Astrocyte of the cerebellum (primary cell): ENCODE results near the gene PRAC1.

ENCODE experiments used
- DNase-seq: peaks from one replicate; pipeline ENCODE4 v3.0.0-alpha.2; 2011; ENCODE audit warnings: low read depth
- H3K4me3 ChIP-seq: 2 replicates; pipeline ENCODE4 v1.5.1; 2011; ENCODE audit warnings: mild to moderate bottlenecking, low read depth, low read length, moderate library complexity
- CTCF ChIP-seq: IDR thresholded peaks from 2 replicates; pipeline ENCODE4 v1.5.1; 2012; ENCODE audit warnings: low read length, low read depth, moderate library complexity, mild to moderate bottlenecking; ENCODE audit errors: missing control alignments
- in situ Hi-C: cut with HindIII; loops from 2 replicates; pipeline ENCODE4 v1.10.0; 2017; ENCODE audit warnings: low sequenced_read_pairs

The PRAC1 gene

GRCh38 chr17:48731355-48731754 is 9.0 kb upstream of the PRAC1 start:
- DNase-seq = no peak
- H3K4me3 ChIP-seq = no peak overlapping the region
- no peak for TF ChIP-seq CTCF
- in situ Hi-C loops = loop anchor here (10.0 kb wide), 1 partner anchor 133 kb away; no protein-coding TSS in a partner anchor

DNA sequence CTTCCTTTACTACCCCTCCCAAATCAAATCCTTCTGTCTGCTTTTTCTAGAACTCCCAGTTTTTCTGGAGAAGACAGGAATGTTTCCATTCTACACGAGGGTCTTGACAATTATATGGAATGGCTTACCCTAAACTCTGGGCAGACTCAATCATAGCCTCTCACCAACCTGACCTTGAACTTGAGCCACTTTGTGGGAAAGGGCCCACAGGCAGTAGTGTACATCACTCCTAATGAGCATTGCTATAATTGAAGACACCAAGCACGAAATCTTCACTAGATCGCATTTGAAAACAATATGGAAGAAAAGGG is 7.9 kb upstream of the PRAC1 start:
- no peak for TF ChIP-seq CTCF
- no peak overlapping the region for H3K4me3 ChIP-seq
- in situ Hi-C loops = loop anchor here (10.0 kb wide), 1 partner anchor 135 kb away; no protein-coding TSS in a partner anchor
- no peak for DNase-seq

GRCh38 chr17:48729335-48730239 is 7.3 kb upstream of the PRAC1 start:
- in situ Hi-C loops = loop anchor here (10.0 kb wide), 1 partner anchor 135 kb away; no protein-coding TSS in a partner anchor
- no peak for DNase-seq
- TF ChIP-seq CTCF = no peak
- no peak overlapping the region for H3K4me3 ChIP-seq

DNA sequence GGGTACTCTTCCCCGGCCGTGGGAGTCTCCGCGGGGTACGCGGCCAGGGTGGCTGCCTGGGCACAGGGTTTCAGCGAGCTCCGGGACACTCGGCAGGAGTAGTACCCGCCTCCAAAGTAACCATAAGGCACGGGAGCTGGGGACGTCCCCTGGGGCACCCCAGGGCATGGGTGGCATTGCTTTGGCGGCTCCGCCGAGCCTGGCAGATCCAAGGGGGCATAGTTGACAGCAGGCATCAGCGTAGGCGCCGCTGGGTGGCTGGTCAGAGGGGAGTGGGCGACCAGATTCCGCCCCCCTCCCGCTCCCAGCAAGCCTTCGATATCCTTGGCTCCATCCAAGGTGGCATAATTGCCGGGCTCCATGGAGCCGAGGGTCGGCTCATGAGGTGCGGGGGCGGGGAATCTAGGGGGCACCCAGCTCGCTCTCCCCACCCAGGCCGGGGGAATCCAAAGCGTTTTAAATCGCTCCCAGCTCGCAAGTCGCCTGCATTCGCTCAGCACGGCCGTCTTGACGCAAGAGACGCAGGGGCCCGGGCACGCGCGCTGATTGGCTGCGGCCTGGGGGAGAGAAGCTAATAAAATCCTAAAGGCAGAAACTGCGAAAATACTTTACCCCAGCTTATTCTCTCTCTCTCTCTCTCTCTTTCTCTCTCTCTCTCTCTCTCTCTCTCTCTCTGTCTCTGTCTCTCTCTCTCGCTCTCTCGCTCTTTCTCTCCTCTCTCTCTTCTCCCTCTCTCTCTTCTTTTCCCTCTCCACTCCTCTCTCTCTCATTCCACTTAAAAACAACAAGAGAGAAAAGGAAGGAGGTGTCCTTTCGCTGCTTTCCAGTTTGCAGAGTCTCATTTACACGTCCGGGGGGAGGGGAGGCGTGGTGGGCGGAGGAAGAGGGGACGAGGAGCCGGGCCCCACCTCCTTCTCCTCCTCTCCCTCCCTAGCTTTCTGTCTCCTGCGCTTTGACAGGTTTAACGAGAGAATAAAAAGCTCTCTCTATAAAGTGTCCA is 6.2 kb upstream of the PRAC1 start, which contains the start of gene HOXB13:
Gene HOXB13, minus strand, starts transcription at position 519 of the 1,000 bp plus-strand sequence. Its CDS starts 157 bp downstream, at position 362.
- DNase-seq = no peak
- no peak within 1 kb of the TSS for H3K4me3 ChIP-seq
- in situ Hi-C loops = no loop called here
- no peak for TF ChIP-seq CTCF

DNA sequence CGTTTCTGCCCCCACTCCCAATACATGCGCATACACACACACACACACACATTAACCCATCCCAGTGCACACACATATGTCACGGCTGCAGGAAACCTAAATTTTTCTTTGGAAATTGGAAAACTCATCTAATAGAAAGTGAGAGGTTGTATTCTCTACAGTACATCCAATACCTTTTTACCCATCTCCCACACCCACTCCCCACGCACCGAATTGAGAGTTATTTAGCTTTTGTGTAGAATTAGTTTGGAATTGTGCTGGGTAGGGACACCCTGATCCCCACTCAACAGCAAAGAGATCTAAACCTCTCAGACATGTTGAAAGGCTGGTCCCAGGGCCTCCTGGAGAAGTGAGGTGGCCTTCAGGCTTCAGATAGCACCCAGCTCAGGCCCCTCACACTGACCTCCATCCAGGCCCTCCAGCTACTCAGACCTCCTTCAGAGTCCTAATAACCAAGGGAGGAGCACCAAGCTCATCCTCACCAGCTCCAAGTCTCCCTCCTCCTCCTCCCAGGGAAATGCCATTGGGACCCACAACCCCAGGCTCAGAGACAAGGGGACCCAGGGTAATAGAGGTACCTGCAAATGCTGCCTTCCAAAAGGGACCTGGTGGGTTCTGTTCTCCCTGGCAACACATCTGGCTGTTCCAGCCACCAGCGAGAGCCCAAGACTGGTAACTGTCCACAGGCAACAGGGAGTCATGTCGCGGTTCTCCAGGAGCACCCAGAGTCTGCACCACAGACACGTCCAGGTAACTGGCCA is 5.3 kb upstream of the PRAC1 start:
- in situ Hi-C loops = no loop called here
- H3K4me3 ChIP-seq = no peak overlapping the region
- no peak for TF ChIP-seq CTCF
- no peak for DNase-seq

- H3K4me3 ChIP-seq = no peak overlapping the region
- in situ Hi-C loops = no loop called here
- TF ChIP-seq CTCF = no peak
- DNase-seq = no peak
These were observed 4.6 kb upstream of the PRAC1 start for GRCh38 chr17:48726916-48727286.
